COR-L47 (cell line): ENCODE data around the gene RPS19.
"Not testable (repeated sequence)": the region's sequence is repeated elsewhere in the genome, so short reads cannot be mapped to it uniquely, and the experiment has no call there.

Source experiments
- DNase-seq: peaks from one replicate; lab custom pipeline; 2025; lab: John Stamatoyannopoulos, UW

RPS19 gene

GRCh38 chr19:41901707-41902360, 41.8 kb downstream of the RPS19 start:
- DNase-seq, result no peak

GRCh38 chr19:41902594-41902993, 42.5 kb downstream of the RPS19 start:
- no peak for DNase-seq

DNA sequence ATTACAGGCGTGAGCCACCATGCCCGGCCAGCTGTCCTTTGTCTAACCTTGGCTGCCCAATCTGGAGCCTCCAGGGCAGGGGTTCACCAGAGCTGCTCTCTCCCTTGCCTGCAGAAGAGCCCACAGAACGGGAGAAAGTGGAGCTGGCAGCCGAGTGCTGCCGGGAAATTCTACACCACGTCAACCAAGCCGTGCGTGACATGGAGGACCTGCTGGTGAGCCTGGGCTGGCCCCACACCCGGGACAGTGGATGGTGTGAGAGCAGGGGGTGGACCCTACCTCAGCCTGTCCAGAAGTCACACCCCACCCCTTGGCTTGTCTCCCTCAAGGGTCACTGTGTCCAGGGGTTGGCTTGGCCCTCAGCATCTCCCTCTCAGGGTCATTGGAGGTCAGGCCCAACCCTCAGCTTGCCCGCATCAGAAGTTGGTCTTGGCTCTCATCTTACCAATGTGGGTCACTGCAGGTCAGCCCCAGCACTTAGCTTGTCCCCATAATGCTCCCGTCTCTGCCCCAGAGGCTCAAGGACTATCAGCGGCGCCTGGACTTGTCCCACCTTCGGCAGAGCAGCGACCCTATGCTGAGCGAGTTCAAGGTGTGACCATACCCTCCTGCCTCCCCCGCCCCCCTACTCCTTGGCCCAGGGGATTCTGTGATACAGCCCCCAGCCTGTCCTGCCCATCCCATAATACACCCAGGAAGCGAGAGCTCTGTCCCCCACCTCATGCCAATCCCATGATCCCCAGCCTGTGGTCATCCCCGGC, 43.3 kb downstream of the RPS19 start:
- no peak for DNase-seq

- DNase-seq, result peak; percentile 94
These were observed 44.2 kb downstream of the RPS19 start for GRCh38 chr19:41904118-41904870.

GRCh38 chr19:41905273-41906002, 45.4 kb downstream of the RPS19 start:
- DNase-seq, result no peak

DNA sequence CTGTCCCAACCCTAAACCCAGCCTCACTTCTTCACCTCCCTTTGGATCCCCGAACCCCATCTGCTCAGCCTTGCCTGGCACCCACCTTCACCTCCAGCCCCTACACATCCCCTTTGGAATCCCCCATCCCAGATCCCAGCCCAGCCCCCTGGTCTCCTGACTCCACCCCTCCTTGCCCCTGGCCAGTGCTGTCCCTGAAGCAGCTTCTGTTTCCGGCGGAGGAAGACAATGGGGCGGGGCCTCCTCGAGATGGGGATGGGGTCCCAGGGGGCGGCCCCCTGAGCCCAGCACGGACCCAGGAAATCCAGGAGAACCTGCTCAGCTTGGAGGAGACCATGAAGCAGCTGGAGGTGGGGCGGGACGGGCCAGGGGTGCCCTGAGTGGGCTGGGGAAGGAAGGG, 46.2 kb downstream of the RPS19 start:
- DNase-seq, result no peak

DNA sequence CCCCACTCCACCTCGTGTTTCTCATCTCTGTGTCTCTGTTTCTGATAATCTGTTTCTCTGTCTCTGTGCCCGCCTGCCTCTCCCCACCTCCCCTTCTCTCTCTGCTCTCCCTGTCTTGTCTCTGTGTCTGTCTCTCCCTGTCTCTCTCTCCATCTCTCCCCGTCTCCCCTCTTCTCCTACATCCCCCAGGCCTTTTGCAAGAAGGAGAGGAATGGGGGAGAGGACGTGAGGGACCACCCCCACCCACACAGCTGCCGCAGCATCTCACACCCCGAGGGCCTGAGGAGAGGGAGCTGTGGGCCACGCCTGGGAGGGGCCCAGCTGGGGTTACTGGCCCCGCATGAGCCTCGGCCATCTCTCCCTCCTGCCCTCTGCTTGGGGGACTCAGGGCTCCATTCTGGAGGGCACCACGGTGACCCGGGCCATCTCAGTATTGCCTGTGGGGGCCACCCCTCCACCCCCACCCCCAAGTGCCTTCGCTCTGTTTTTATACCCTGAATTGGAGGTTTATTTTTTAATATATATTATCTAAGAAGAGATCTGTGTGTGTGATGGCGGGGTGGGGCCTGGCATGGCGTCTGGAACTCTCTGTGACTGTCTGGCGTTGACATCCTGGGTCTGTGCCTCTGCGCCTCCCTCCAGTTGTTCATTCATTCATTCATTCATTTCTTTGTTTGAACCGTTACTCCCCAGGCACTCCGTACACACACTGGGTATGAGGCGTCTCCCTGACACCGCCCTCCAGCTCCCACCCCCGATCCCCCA, 47.0 kb downstream of the RPS19 start:
- DNase-seq, result no peak

- DNase-seq, result no peak
These were observed 48.0 kb downstream of the RPS19 start for GRCh38 chr19:41907994-41908615.

- DNase-seq, result no peak
These were observed 48.8 kb downstream of the RPS19 start for GRCh38 chr19:41908724-41909464.

DNA sequence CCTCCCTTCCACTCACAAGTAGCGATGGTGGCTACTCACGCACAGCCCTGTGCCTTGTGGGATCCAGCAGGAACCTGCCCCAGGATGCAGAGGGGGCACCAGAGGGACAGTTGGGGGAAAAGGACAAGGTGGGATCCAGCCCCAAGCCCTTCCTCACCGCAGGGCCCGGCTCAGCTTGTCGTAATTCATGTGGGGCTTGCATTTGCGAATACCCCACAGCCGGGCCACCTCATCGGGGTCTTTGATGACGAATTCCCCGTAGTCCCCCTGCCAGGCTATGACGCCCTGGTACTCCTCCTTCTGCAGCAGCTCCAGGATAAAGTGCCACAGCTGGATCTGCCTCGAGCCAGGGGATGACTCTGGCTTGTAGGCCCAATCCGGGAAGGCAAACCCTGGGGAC, 49.7 kb downstream of the RPS19 start:
- DNase-seq, result no peak

DNA sequence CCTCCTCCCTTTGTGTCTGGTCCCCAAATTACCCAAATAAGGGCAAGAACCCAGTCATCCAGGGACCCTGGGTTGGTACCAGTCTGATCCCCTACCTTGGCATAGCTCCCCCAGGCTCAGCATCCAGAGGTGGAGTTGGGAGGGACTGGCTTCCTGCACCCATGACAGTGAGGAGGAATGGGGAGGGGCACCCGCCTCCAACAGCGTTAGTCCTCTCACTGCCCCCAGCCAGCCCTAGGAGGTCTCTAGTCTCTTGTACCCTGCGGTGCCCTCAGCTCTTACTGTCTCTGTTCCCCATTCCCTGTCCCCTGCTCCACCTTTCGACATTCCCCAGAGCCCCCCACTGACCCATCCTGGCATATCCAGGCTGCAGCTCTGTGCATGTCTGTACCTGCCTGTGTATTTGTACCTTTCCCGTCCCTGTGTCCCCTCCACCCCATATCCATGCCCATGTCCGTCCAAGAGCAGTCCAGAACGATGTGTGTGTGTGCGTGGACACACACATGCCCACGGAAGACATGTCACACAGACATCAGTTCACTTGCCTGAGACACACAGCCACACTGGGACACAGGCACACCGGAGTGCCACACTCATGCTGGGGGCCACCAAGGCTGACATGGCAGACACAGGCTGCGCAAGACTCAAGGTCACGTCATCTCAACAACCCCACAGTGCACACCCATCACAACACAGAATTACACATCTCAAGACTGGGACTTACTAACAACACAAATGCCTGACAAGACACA, 50.4 kb downstream of the RPS19 start:
- no peak for DNase-seq

- no peak for DNase-seq
These were observed 51.2 kb downstream of the RPS19 start for GRCh38 chr19:41910992-41911888.

GRCh38 chr19:41911889-41912731, 52.1 kb downstream of the RPS19 start:
- no peak for DNase-seq

DNA sequence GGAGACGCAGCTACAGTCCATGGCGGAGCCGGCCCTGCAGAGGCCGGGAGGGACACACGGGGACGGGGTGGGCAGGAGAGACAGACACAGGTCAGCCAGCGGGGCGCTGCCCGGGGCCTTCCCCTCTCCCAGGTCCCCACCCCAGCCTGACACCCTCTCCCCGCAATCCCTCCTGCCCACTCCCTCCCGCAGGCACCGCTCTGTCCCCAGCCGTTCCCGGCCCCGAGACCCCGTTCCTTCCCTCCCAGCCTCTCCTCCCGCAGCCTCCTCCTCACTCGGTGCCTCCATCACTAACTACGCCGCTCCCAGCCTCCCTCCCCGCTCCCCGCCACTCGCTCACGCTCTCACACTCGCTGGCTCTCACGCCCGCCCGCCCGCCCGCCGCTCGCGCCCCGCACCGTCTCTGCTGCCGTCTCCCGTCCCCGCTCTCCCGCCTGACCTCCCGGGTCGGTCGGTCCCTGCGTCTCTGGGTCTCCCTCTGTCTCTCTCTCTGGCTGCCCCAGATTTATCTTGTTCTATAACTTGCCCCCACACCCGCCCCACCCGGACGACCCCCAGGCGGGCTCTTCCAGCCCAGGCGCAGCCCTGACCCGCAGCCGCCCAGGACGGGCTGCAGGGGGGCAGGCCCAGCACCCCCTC, 53.0 kb downstream of the RPS19 start:
- DNase-seq, result no peak

DNA sequence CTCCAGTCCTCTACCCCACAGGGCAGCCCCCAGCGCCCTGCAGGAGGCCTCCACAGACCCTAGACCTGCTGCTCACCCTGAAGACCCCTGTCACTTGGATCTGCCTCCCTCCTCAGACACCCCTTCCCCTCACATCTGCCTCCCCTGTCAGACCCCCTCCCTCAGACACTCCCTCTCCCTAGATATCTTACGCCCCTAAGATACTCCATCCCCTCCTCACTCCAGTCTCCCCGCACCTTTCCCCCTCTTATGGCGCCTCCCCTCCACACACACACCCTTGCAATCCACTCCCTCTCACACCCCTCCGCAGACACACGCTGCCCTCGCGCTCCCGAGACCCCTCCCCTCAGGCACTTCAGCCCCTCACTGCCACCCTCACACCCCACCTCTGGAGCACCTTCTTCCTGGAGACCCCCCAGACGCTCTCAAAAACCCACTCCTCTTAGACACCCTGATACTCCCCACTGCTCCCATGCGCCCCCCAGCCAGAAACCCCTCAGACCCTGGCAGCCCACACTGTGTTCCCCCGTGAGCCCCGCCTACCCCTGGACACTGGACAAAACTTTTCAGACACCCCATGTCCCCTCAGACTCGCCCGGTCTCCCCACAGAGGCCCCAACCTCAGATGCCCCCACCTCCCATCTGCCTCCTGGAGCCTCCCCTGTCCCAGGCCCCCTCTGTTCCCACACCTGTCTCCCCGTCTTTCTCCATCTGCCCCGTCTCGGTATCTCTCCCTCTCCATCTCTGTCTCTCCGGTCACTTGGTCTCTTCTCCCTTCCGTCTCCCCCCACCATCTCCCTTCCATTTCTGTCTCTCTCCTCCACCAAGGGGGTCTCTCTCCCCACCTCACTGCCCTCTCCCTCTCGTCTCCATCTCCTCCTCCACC, 53.7 kb downstream of the RPS19 start:
- no peak for DNase-seq

DNA sequence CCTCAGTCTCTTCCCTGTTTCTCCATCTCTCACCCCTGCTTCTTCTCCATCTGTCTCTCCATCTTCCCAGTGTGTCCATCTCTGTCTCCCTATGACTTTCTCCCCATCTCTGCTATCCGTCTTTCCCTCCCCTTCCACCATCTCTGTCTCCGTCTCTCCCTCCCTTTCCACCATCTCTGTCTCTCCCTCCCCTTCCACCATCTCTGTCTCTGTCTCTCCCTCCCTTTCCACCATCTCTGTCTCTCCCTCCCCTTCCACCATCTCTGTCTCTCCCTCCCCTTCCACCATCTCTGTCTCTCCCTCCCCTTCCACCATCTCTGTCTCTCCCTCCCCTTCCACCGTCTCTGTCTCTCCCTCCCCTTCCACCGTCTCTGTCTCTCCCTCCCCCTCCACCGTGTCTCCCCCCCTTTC, 54.4 kb downstream of the RPS19 start:
- not testable (repeated sequence) for DNase-seq
